ENCODE results near the gene ZNF516.

Gene ZNF516

GRCh38 chr18:76436342-76436741 is 58.7 kb downstream of the ZNF516 start:
- DNase-seq (ENCODE audit: low spot score) = no peak
- no peak for TF ChIP-seq CTCF (IDR thresholded peaks at IDR 0.05; ENCODE audit: extremely low read depth, insufficient read depth, missing control alignments)
- in situ Hi-C loops (cut with MboI; ENCODE audit: low pct_unique_long_range_greater_than_20kb, low sequenced_read_pairs, unreplicated experiment) = no loop called here

GRCh38 chr18:76435316-76435989 is 59.6 kb downstream of the ZNF516 start:
- in situ Hi-C loops (cut with MboI; ENCODE audit: low pct_unique_long_range_greater_than_20kb, low sequenced_read_pairs, unreplicated experiment) = no loop called here
- no peak for DNase-seq (ENCODE audit: low spot score)
- no peak for TF ChIP-seq CTCF (IDR thresholded peaks at IDR 0.05; ENCODE audit: extremely low read depth, insufficient read depth, missing control alignments)

- TF ChIP-seq CTCF (IDR thresholded peaks at IDR 0.05; ENCODE audit: extremely low read depth, insufficient read depth, missing control alignments) = no peak
- DNase-seq (ENCODE audit: low spot score) = no peak
- in situ Hi-C loops (cut with MboI; ENCODE audit: low pct_unique_long_range_greater_than_20kb, low sequenced_read_pairs, unreplicated experiment) = no loop called here
Measured at GRCh38 chr18:76434452-76434851, 60.6 kb downstream of the ZNF516 start.

- in situ Hi-C loops (cut with MboI; ENCODE audit: low pct_unique_long_range_greater_than_20kb, low sequenced_read_pairs, unreplicated experiment) = no loop called here
- no peak for TF ChIP-seq CTCF (IDR thresholded peaks at IDR 0.05; ENCODE audit: extremely low read depth, insufficient read depth, missing control alignments)
Measured at GRCh38 chr18:76433788-76434187, 61.3 kb downstream of the ZNF516 start.

GRCh38 chr18:76432970-76433767 is 61.9 kb downstream of the ZNF516 start:
- in situ Hi-C loops (cut with MboI; ENCODE audit: low pct_unique_long_range_greater_than_20kb, low sequenced_read_pairs, unreplicated experiment) = no loop called here
- no peak for DNase-seq (ENCODE audit: low spot score)
- TF ChIP-seq CTCF (IDR thresholded peaks at IDR 0.05; ENCODE audit: extremely low read depth, insufficient read depth, missing control alignments) = no peak

More at GRCh38 chr18:76433788-76434187, 61.3 kb downstream of the ZNF516 start:
- DNase-seq (ENCODE audit: low spot score) = no peak

GRCh38 chr18:76432274-76432755 is 62.7 kb downstream of the ZNF516 start:
- TF ChIP-seq CTCF (IDR thresholded peaks at IDR 0.05; ENCODE audit: extremely low read depth, insufficient read depth, missing control alignments) = no peak
- in situ Hi-C loops (cut with MboI; ENCODE audit: low pct_unique_long_range_greater_than_20kb, low sequenced_read_pairs, unreplicated experiment) = no loop called here
- DNase-seq (ENCODE audit: low spot score) = no peak

Measured in GM13977 (cell line).